ENCODE measurements around the gene PPIL6. TPM values are rescaled to one million over a fixed set of nuclear protein-coding genes. Genes with fewer than 3 reads are reported as not detected.

Gene PPIL6
- total RNA-seq, 1 experiment from 2014 or later: not detected

- no peaks in the 10 kb centered on the region for H3K36me3 ChIP-seq (ENCODE audit: control insufficient read depth, insufficient read depth, low read length)
- ChIA-PET POLR2A (interaction anchor here (0.6 kb wide), 1 partner anchor 28 kb away, joined by 3 read pairs; no protein-coding TSS in a partner anchor), CTCF (no interaction called here)
- Mint-ChIP-seq H3K36me3 (ENCODE audit: insufficient read depth, unreplicated experiment) (no peaks in the 10 kb centered on the region), H3K27ac (ENCODE audit: unreplicated experiment) (no peak overlapping the region), H3K4me1 (ENCODE audit: low read depth, unreplicated experiment) (peaks cover 14% of the 10 kb centered on the region), H3K27me3 (ENCODE audit: insufficient read depth, unreplicated experiment) (no peaks in the 10 kb centered on the region), H3K9me3 (ENCODE audit: unreplicated experiment) (no peaks in the 10 kb centered on the region), H3K4me3 (ENCODE audit: unreplicated experiment) (no peak overlapping the region)
- intact Hi-C loops (cut with micrococcal nuclease; ENCODE audit: unreplicated experiment): no loop called here
- no peak overlapping the region for H3K4me3 ChIP-seq (ENCODE audit: low read depth, low read length)
- no peak for DNase-seq
- H3K27me3 ChIP-seq (replicated peaks; ENCODE audit: control insufficient read depth, insufficient read depth, low read length): no peaks in the 10 kb centered on the region; the same call in 1 of the 2 replicates
- TF ChIP-seq, protein P1, sequence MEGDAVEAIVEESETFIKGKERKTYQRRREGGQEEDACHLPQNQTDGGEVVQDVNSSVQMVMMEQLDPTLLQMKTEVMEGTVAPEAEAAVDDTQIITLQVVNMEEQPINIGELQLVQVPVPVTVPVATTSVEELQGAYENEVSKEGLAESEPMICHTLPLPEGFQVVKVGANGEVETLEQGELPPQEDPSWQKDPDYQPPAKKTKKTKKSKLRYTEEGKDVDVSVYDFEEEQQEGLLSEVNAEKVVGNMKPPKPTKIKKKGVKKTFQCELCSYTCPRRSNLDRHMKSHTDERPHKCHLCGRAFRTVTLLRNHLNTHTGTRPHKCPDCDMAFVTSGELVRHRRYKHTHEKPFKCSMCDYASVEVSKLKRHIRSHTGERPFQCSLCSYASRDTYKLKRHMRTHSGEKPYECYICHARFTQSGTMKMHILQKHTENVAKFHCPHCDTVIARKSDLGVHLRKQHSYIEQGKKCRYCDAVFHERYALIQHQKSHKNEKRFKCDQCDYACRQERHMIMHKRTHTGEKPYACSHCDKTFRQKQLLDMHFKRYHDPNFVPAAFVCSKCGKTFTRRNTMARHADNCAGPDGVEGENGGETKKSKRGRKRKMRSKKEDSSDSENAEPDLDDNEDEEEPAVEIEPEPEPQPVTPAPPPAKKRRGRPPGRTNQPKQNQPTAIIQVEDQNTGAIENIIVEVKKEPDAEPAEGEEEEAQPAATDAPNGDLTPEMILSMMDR (IDR thresholded peaks at IDR 0.05; ENCODE audit: insufficient read depth in 1 of 2, low read depth in 1 of 2, low read length in 1 of 2, severe bottlenecking in 1 of 2, unreplicated experiment in 1 of 2): no peak
- no TSS peak for BruUV-seq (replicated peaks)
- peaks cover 9% of the 10 kb centered on the region; the same call in 1 of the 2 replicates for H3K4me1 ChIP-seq
- H3K9me3 ChIP-seq: no peaks in the 10 kb centered on the region
Observed at GRCh38 chr6:109421184-109421583, 19.2 kb downstream of the PPIL6 start.

DNA sequence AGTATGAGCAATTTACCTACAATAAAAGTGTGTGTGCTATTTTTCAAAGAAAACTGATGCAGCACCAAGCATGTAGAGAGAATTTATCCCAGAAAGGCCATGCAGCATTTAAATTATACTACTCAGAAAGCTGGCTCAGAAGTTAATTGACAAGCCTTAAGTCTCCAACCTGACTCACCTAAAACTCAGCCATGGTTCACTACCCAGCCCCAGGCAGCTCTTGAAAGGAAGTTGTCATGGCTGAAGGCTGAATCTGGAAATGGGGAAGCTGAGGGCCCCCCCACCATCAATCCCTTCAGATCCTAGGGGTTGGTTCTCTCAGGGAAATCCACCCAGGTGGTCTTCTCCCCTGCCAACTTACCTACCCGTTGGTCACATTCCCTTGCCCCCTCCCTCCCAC is 19.7 kb downstream of the PPIL6 start:
- no peaks in the 10 kb centered on the region for H3K27me3 Mint-ChIP-seq (ENCODE audit: insufficient read depth, unreplicated experiment)
- no peaks in the 10 kb centered on the region for H3K36me3 Mint-ChIP-seq (ENCODE audit: insufficient read depth, unreplicated experiment)

DNA sequence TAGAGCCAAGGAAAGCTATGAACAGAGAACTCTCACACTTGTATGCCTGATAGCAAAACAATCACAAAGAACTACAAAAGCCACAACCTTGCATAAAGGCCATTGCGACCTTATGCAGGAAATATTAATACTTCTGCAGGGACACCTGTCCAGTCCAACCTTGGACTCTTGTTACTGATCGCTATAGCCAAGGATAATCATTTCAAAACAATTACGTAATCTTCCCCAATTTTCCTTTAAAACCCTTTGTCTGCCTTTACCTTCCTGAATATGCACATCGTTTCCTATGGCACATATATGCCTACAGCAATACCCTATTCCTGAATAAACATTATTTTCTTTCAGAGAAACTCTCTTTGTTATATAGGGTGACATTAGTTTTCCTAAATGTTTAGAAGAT is 22.8 kb downstream of the PPIL6 start:
- POLR2A ChIA-PET: no interaction called here
- H3K27ac Mint-ChIP-seq (ENCODE audit: unreplicated experiment): no peak overlapping the region
- Histone ChIP-seq H3K4me3 (ENCODE audit: low read depth, low read length) (no peak overlapping the region), H3K9me3 (no peaks in the 10 kb centered on the region), H3K27me3 (replicated peaks; ENCODE audit: control insufficient read depth, insufficient read depth, low read length) (no peaks in the 10 kb centered on the region; the same call in 1 of the 2 replicates), H3K4me1 (no peaks in the 10 kb centered on the region), H3K36me3 (ENCODE audit: control insufficient read depth, insufficient read depth, low read length) (no peaks in the 10 kb centered on the region)
- no peak overlapping the region for H3K4me3 Mint-ChIP-seq (ENCODE audit: unreplicated experiment)
- TF ChIP-seq, protein P1 (IDR thresholded peaks at IDR 0.05; ENCODE audit: insufficient read depth in 1 of 2, low read depth in 1 of 2, low read length in 1 of 2, severe bottlenecking in 1 of 2, unreplicated experiment in 1 of 2): no peak
- intact Hi-C loops (cut with micrococcal nuclease; ENCODE audit: unreplicated experiment): no loop called here
- no peaks in the 10 kb centered on the region for H3K4me1 Mint-ChIP-seq (ENCODE audit: low read depth, unreplicated experiment)
- H3K9me3 Mint-ChIP-seq (ENCODE audit: unreplicated experiment): peaks cover 9% of the 10 kb centered on the region
- BruUV-seq (replicated peaks): no TSS peak
- peaks cover 4% of the 10 kb centered on the region for H3K27me3 Mint-ChIP-seq (ENCODE audit: insufficient read depth, unreplicated experiment)
- DNase-seq: no peak
- CTCF ChIA-PET: no interaction called here
- H3K36me3 Mint-ChIP-seq (ENCODE audit: insufficient read depth, unreplicated experiment): no peaks in the 10 kb centered on the region

More for the DNA sequence above, 19.7 kb downstream of the PPIL6 start:
- no peaks in the 10 kb centered on the region for H3K9me3 ChIP-seq
- H3K4me3 ChIP-seq (ENCODE audit: low read depth, low read length): no peak overlapping the region
- POLR2A ChIA-PET: interaction anchor here (0.6 kb wide), 1 partner anchor 28 kb away, joined by 3 read pairs; no protein-coding TSS in a partner anchor
- H3K27me3 ChIP-seq (replicated peaks; ENCODE audit: control insufficient read depth, insufficient read depth, low read length): no peaks in the 10 kb centered on the region; the same call in 1 of the 2 replicates
- DNase-seq: no peak
- Mint-ChIP-seq H3K27ac (ENCODE audit: unreplicated experiment) (no peak overlapping the region), H3K4me3 (ENCODE audit: unreplicated experiment) (no peak overlapping the region), H3K9me3 (ENCODE audit: unreplicated experiment) (no peaks in the 10 kb centered on the region), H3K4me1 (ENCODE audit: low read depth, unreplicated experiment) (peaks cover 14% of the 10 kb centered on the region)
- H3K4me1 ChIP-seq: peaks cover 9% of the 10 kb centered on the region; the same call in 1 of the 2 replicates
- TF ChIP-seq, protein P1 (IDR thresholded peaks at IDR 0.05; ENCODE audit: insufficient read depth in 1 of 2, low read depth in 1 of 2, low read length in 1 of 2, severe bottlenecking in 1 of 2, unreplicated experiment in 1 of 2): no peak
- CTCF ChIA-PET: no interaction called here
- BruUV-seq (replicated peaks): no TSS peak
- no peaks in the 10 kb centered on the region for H3K36me3 ChIP-seq (ENCODE audit: control insufficient read depth, insufficient read depth, low read length)
- intact Hi-C loops (cut with micrococcal nuclease; ENCODE audit: unreplicated experiment): no loop called here
